Neural cell (in vitro differentiated cells): Measurements from ENCODE around the gene SHQ1. TPM values are rescaled to one million over a fixed set of nuclear protein-coding genes. Genes with fewer than 3 reads are reported as not detected.
"Not testable (repeated sequence)": the region's sequence is repeated elsewhere in the genome, so short reads cannot be mapped to it uniquely, and the experiment has no call there.

Experiments used
- H2AFZ ChIP-seq: fragments of 200-600, 300-800 bp; sonication (generic), shearing (Covaris generic); 2 replicates; pipeline ENCODE4 v1.6.0; 2014; ENCODE audit warnings: low read depth, mild to moderate bottlenecking, antibody characterized with exemption, low read length, moderate library complexity
- H3F3A ChIP-seq: fragments of 200-600 bp; shearing (Covaris generic); 2 replicates; pipeline ENCODE4 v1.6.1; 2016; ENCODE audit warnings: mild to moderate bottlenecking, moderate library complexity, mixed read lengths, antibody characterized with exemption, low read length; ENCODE audit not compliant: insufficient read depth, poor library complexity, severe bottlenecking
- H3K27ac ChIP-seq: fragments of 200-600, 300-800 bp; sonication (generic), shearing (Covaris generic); 2 replicates; pipeline ENCODE4 v1.5.1; 2014; ENCODE audit warnings: mild to moderate bottlenecking, low read length, moderate library complexity
- H3K27me3 ChIP-seq: fragments of 300-800, 200-600 bp; sonication (generic), shearing (Covaris generic); 2 replicates; pipeline ENCODE4 v1.6.0; 2014; ENCODE audit warnings: mild to moderate bottlenecking, low read depth, low read length, moderate library complexity; ENCODE audit not compliant: insufficient read depth
- H3K36me3 ChIP-seq: fragments of 300-800, 200-600 bp; sonication (generic), shearing (Covaris generic); 2 replicates; pipeline ENCODE4 v1.5.1; 2014; ENCODE audit warnings: mild to moderate bottlenecking, antibody characterized with exemption, low read length, moderate library complexity; ENCODE audit not compliant: insufficient read depth
- H3K4me2 ChIP-seq: fragments of 300-800, 200-600 bp; sonication (generic), shearing (Covaris generic); 2 replicates; pipeline ENCODE4 v1.6.0; 2014; ENCODE audit warnings: mild to moderate bottlenecking, low read length
- H3K4me3 ChIP-seq: fragments of 300-800, 200-600 bp; sonication (generic), shearing (Covaris generic); 2 replicates; pipeline ENCODE4 v1.5.1; 2014; ENCODE audit warnings: mild to moderate bottlenecking, low read length, moderate library complexity
- H3K79me2 ChIP-seq: fragments of 200-600 bp; shearing (Covaris generic); replicated peaks from 2 replicates; pipeline ENCODE4 v1.6.0; 2014; ENCODE audit warnings: mild to moderate bottlenecking, low read length, moderate library complexity; ENCODE audit not compliant: insufficient read depth
- H3K9ac ChIP-seq: fragments of 300-800, 200-600 bp; sonication (generic), shearing (Covaris generic); 2 replicates; pipeline ENCODE4 v1.6.1; 2016; ENCODE audit warnings: mild to moderate bottlenecking, low read length, mixed read lengths
- H3K9me2 ChIP-seq: fragments of 200-600 bp; shearing (Covaris generic); 2 replicates; pipeline ENCODE4 v1.6.1; 2016; ENCODE audit warnings: mild to moderate bottlenecking, low read length, mixed read lengths; ENCODE audit not compliant: insufficient read depth
- H3K9me3 ChIP-seq: fragments of 200-600, 300-800 bp; sonication (generic), shearing (Covaris generic); 2 replicates; pipeline ENCODE4 v1.6.1; 2016; ENCODE audit warnings: mild to moderate bottlenecking, mixed run types, low read length, moderate library complexity, mixed read lengths
- H4K20me1 ChIP-seq: fragments of 200-600 bp; shearing (Covaris generic); 2 replicates; pipeline ENCODE4 v1.6.1; 2016; ENCODE audit warnings: mild to moderate bottlenecking, mixed run types; ENCODE audit not compliant: insufficient read depth
- EP300 ChIP-seq: fragments of 450-650 bp; conservative IDR thresholded peaks from 2 replicates; pipeline ENCODE4 v1.6.1; 2014; ENCODE audit warnings: antibody characterized with exemption, mild to moderate bottlenecking, moderate library complexity; ENCODE audit not compliant: poor library complexity, severe bottlenecking
- EZH2 ChIP-seq: fragments of 200-600, 300-800 bp; shearing (Covaris generic), sonication (generic); IDR thresholded peaks from 2 replicates; pipeline ENCODE4 v1.6.1; 2014; ENCODE audit warnings: antibody characterized with exemption, low read length, borderline replicate concordance, mild to moderate bottlenecking; ENCODE audit not compliant: insufficient read depth, poor library complexity, severe bottlenecking
- MXI1 ChIP-seq: fragments of 450-650 bp; conservative IDR thresholded peaks from 2 replicates; pipeline ENCODE4 v1.6.1; 2014; ENCODE audit warnings: antibody characterized with exemption, mild to moderate bottlenecking; ENCODE audit not compliant: poor library complexity, severe bottlenecking
- POLR2AphosphoS5 ChIP-seq: IDR thresholded peaks from 2 replicates; pipeline ENCODE4 v1.6.1; 2012
- RAD21 ChIP-seq: fragments of 450-650 bp; conservative IDR thresholded peaks from 2 replicates; pipeline ENCODE4 v1.6.1; 2014; ENCODE audit warnings: antibody characterized with exemption, mild to moderate bottlenecking, moderate library complexity
- SMC3 ChIP-seq: fragments of 450-650 bp; conservative IDR thresholded peaks from 2 replicates; pipeline ENCODE4 v1.6.1; 2014; ENCODE audit warnings: antibody characterized with exemption, mild to moderate bottlenecking, moderate library complexity; ENCODE audit not compliant: poor library complexity
- TAF1 ChIP-seq: IDR thresholded peaks from 2 replicates; pipeline ENCODE4 v1.6.1; 2012; ENCODE audit warnings: low read depth
- polyA plus RNA-seq: library from polyadenylated mRNA; depleted of rRNA; stranded (reverse); fragments of >200 nt; gene quantifications from 2 replicates; pipeline ENCODE4 v1.2.3, GENCODE V29; 2014
- TF ChIP-seq, protein P1 (sequence below): IDR thresholded peaks from 2 replicates; pipeline ENCODE4 v1.6.1; 2012; ENCODE audit warnings: borderline replicate concordance
- TF ChIP-seq, protein P2 (sequence below): fragments of 450-650 bp; IDR thresholded peaks from 2 replicates; pipeline ENCODE4 v1.5.1; 2014; ENCODE audit warnings: antibody characterized with exemption, mild to moderate bottlenecking, moderate library complexity; ENCODE audit not compliant: poor library complexity, severe bottlenecking

SHQ1 gene
- polyA plus RNA-seq, 1 donor from 2014 or later = 14.3 TPM

DNA sequence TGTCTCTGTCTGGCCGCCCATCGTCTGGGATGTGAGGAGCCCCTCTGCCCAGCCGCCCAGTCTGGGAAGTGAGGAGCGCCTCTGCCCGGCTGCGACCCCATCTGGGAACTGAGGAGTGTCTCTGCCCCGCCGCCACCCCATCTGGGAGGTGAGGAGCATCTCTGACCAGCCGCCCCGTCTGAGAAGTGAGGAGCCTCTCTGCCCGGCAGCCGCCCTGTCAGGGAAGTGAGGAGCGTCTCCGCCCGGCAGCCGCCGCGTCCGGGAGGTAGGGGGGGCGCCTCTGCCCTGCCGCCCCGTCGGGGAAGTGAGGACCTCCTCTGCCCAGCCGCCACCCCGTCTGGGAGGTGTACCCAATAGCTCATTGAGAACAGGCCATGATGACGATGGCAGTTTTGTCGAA, 60.0 kb downstream of the SHQ1 start:
- H3K9me2 ChIP-seq, H3K79me2 ChIP-seq, H4K20me1 ChIP-seq, H2AFZ ChIP-seq, H3K9ac ChIP-seq, H3K4me2 ChIP-seq, H3K4me3 ChIP-seq, H3F3A ChIP-seq, H3K9me3 ChIP-seq, H3K27ac ChIP-seq, H3K27me3 ChIP-seq, H3K36me3 ChIP-seq: not testable (repeated sequence)

GRCh38 chr3:72786668-72787067, 61.6 kb downstream of the SHQ1 start:
- H3K36me3 ChIP-seq = no peaks in the 10 kb centered on the region
- no peaks in the 10 kb centered on the region for H4K20me1 ChIP-seq
- no peak overlapping the region for H2AFZ ChIP-seq
- H3K9me2 ChIP-seq = no peaks in the 10 kb centered on the region
- no peak overlapping the region for H3K9ac ChIP-seq
- H3F3A ChIP-seq = no peaks in the 10 kb centered on the region
- H3K4me3 ChIP-seq = no peak overlapping the region
- TF ChIP-seq, protein P1, sequence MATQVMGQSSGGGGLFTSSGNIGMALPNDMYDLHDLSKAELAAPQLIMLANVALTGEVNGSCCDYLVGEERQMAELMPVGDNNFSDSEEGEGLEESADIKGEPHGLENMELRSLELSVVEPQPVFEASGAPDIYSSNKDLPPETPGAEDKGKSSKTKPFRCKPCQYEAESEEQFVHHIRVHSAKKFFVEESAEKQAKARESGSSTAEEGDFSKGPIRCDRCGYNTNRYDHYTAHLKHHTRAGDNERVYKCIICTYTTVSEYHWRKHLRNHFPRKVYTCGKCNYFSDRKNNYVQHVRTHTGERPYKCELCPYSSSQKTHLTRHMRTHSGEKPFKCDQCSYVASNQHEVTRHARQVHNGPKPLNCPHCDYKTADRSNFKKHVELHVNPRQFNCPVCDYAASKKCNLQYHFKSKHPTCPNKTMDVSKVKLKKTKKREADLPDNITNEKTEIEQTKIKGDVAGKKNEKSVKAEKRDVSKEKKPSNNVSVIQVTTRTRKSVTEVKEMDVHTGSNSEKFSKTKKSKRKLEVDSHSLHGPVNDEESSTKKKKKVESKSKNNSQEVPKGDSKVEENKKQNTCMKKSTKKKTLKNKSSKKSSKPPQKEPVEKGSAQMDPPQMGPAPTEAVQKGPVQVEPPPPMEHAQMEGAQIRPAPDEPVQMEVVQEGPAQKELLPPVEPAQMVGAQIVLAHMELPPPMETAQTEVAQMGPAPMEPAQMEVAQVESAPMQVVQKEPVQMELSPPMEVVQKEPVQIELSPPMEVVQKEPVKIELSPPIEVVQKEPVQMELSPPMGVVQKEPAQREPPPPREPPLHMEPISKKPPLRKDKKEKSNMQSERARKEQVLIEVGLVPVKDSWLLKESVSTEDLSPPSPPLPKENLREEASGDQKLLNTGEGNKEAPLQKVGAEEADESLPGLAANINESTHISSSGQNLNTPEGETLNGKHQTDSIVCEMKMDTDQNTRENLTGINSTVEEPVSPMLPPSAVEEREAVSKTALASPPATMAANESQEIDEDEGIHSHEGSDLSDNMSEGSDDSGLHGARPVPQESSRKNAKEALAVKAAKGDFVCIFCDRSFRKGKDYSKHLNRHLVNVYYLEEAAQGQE = no peak
- TF ChIP-seq SMC3 (no peak), TAF1 (no peak), EP300 (no peak), RAD21 (no peak), MXI1 (no peak), EZH2 (no peak), POLR2AphosphoS5 (no peak)
- TF ChIP-seq, protein P2, sequence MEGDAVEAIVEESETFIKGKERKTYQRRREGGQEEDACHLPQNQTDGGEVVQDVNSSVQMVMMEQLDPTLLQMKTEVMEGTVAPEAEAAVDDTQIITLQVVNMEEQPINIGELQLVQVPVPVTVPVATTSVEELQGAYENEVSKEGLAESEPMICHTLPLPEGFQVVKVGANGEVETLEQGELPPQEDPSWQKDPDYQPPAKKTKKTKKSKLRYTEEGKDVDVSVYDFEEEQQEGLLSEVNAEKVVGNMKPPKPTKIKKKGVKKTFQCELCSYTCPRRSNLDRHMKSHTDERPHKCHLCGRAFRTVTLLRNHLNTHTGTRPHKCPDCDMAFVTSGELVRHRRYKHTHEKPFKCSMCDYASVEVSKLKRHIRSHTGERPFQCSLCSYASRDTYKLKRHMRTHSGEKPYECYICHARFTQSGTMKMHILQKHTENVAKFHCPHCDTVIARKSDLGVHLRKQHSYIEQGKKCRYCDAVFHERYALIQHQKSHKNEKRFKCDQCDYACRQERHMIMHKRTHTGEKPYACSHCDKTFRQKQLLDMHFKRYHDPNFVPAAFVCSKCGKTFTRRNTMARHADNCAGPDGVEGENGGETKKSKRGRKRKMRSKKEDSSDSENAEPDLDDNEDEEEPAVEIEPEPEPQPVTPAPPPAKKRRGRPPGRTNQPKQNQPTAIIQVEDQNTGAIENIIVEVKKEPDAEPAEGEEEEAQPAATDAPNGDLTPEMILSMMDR = no peak
- H3K9me3 ChIP-seq = no peaks in the 10 kb centered on the region
- no peak overlapping the region for H3K4me2 ChIP-seq
- no peak overlapping the region for H3K27ac ChIP-seq
- no peaks in the 10 kb centered on the region for H3K79me2 ChIP-seq
- H3K27me3 ChIP-seq = no peaks in the 10 kb centered on the region

DNA sequence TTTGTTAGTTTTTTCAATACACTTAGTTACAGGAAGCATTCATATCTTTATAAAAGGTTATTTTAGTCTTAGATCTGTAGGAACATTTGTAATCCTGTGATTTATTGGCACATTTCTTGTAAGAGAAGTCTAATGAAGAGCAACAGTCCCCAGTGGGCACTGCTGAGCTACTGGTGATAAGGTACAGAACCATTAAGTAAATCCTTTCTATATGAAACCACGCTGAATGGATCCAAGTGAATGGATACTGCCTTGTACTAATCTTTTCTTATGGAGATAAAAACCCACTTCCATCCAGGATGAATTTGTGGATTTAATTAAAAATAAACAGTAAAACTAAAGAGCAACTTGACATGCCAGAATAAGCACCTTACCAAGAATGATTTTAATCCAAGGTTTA, 64.0 kb downstream of the SHQ1 start:
- Histone ChIP-seq H3K4me3 (no peak overlapping the region), H3K9me2 (no peaks in the 10 kb centered on the region), H3K27ac (no peak overlapping the region), H3K9ac (no peak overlapping the region), H3K36me3 (no peaks in the 10 kb centered on the region), H3K79me2 (no peaks in the 10 kb centered on the region), H3K27me3 (no peaks in the 10 kb centered on the region), H3F3A (no peaks in the 10 kb centered on the region), H4K20me1 (no peaks in the 10 kb centered on the region), H2AFZ (no peak overlapping the region), H3K4me2 (no peak overlapping the region), H3K9me3 (no peaks in the 10 kb centered on the region)
- TF ChIP-seq, protein P1 = no peak
- TF ChIP-seq EZH2 (no peak), TAF1 (no peak), POLR2AphosphoS5 (no peak), EP300 (no peak), SMC3 (no peak), MXI1 (no peak), RAD21 (no peak)
- TF ChIP-seq, protein P2 = no peak
